ENCODE results near the gene FCER2.
A peak's percentile ranks its signal among the peaks of the same experiment; 100 is the strongest.

Gene FCER2

GRCh38 chr19:7699417-7700401 is 2.2 kb downstream of the FCER2 start:
- DNase-seq = no peak

DNA sequence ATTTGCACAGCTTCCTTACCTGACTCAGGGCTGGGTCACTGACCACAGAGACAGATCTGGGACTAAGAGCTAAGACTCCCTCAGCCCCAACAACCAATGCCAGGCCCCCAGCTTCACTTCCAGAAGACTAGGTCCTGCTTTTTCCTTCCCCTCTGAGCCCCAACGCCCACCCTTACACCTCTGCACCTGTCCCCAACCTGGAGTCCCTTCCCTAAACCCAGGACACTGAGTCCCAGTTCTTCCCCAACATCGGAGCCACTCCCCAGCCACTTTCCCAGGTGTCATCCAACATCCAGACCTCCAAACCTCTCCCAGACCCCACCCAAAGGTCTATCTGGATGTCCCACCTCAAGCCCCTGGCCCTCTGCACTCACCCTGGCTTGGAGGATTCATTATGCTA is 2.9 kb downstream of the FCER2 start:
- no peak for DNase-seq

DNA sequence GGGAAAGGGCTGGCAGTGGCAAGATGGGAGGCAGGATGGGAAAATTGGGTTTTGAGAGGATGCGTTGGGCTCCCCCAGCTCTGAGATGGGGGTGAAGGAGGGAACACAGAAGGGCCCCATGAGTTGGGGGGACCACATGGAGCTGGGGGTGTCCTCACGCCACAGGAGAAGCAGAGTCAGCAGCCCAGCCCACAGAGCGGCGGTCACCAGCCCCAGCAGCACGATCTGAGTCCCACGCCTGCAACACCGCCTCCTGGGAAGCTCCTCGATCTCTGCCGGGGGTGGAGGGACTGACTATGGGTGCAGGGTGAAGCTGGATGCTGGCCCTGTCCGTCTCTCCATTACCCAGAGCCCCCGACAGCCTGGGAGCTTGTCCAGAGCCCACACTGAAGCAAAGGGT is 3.3 kb downstream of the FCER2 start:
- DNase-seq = no peak

- no peak for DNase-seq
Measured at GRCh38 chr19:7697721-7698287, 4.1 kb downstream of the FCER2 start.

DNA sequence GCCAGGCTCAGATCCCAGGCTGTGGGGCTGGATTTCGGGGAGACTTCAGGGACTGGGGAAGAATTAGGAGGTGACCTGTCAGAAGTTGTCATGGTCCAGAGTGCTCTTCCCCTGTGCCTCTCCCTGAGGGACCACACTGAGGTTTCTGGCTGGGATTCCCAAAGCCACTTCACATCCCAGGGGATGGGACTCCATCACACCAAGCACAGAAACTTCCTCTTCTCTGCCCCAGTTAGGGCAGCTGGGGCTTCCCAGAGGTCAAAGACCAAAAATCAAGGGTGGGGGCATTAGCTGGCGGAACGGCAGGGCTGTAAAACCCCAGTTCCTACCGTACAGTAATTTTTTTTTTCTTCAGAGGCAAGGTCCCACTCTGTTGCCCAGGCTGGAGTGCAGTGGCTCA is 7.4 kb downstream of the FCER2 start:
- DNase-seq = no peak

GRCh38 chr19:7692417-7693088 is 9.4 kb downstream of the FCER2 start:
- DNase-seq = no peak

DNA sequence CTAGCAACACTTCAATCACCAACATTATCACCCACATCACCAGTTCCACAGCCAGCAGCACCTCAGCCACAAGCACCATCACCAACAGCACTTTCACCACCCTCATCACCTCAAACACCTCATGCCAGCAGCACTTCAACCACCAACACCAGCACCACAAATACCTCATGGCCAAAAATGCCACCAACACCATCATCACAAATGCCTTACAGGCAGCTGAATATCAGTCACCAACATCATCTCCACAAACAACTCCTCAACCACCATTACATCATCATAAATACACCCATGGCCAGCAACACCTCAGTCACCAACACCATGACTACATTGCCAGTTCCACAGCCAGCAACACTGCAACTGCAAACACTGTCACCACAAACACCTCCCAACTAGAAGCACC is 10.4 kb downstream of the FCER2 start:
- no peak for DNase-seq

GRCh38 chr19:7690779-7691258 is 11.1 kb downstream of the FCER2 start:
- no peak for DNase-seq

- DNase-seq = no peak
Measured at GRCh38 chr19:7689165-7689564, 12.8 kb downstream of the FCER2 start.

DNA sequence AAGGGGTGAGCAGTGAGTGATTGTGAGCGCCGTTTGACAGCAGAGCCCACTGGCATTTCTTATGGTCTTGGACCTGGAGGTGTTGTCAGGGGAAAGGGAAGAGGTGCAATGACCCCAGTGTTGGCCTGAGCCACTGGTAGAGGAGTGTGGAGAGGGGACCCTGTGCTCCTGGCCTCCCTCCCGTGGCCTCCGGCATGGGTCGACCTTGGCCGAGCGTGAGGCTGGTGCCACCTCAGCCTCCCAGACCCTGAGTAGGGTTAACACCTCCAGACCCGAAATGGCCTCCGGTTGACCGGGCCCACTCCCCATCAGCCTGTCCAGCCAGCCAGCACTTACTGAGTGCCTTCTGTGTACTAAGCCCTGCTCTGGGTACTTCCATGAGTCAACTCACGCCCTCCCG is 14.8 kb downstream of the FCER2 start:
- no peak for DNase-seq

DNA sequence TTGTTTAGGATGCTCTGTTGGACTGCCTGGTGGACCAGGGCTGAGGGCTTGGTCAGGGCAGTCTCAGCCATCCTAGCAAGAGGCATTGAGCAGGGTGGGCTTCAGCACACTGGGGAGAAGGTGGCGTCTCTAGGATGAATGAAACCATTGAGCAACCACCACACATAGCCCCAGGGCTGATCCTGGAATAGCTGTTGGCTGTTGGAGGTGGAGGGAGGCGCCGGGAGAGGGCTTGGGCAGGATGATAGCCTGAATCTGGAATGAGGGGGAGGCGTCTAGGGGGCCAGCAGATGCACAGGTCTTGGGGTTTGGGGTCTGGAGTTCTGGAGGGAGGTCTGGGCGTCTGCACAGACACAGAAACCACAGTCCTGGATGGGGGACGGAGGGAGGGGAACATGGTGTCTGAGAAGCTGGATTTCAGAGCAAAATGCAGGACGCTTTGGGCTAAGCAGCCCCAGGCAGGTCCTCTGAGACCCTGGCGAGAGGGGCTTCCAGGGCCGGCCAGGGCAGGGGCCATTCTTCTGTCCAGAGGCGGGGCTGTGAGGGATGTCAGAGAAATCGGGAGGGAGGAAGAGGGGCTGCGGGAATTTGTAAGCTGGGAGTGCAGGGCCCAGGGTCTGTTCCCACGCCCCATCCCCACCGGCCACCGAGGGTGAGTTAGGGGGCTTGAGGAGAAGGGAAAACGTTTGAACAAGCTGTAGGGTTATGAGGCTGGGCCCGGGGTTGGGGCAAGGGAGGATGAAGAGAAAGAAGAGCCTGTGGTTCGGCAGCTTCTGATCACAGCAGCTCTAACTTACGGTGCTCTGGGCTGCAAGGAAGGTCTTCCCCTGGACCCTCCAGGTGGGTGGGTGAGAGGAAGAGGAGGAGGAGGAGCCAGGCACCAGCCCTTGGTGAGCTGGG is 16.1 kb downstream of the FCER2 start:
- DNase-seq = no peak

DNA sequence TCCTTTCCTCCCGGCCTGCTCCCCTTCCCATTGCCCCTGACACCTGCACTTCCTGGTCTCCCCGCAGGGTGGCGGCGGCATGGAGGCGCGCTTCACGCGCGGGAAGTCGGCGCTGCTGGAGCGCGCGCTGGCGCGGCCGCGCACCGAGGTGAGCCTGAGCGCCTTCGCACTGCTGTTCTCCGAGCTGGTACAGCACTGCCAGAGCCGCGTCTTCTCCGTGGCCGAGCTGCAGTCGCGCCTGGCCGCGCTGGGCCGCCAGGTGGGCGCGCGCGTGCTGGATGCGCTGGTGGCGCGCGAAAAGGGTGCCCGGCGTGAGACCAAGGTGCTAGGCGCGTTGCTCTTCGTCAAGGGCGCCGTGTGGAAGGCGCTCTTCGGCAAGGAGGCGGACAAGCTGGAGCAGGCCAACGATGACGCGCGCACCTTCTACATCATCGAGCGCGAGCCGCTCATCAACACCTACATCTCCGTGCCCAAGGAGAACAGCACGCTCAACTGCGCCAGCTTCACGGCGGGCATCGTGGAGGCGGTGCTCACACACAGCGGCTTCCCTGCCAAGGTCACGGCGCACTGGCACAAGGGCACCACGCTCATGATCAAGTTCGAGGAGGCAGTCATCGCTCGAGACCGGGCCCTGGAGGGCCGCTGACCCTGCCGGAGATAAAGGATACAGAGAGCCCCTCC is 19.6 kb downstream of the FCER2 start:
- no peak for DNase-seq

GRCh38 chr19:7681340-7682174 is 20.4 kb downstream of the FCER2 start:
- DNase-seq = no peak

GRCh38 chr19:7680606-7681339 is 21.2 kb downstream of the FCER2 start, which contains the start of gene TRAPPC5:
Gene TRAPPC5 (plus strand): TSS chr19:7680833. CDS start chr19:7682254, 1,421 bp downstream.
- peak; percentile 81 for DNase-seq

GRCh38 chr19:7679771-7680605 is 21.9 kb downstream of the FCER2 start:
- DNase-seq = no peak

DNA sequence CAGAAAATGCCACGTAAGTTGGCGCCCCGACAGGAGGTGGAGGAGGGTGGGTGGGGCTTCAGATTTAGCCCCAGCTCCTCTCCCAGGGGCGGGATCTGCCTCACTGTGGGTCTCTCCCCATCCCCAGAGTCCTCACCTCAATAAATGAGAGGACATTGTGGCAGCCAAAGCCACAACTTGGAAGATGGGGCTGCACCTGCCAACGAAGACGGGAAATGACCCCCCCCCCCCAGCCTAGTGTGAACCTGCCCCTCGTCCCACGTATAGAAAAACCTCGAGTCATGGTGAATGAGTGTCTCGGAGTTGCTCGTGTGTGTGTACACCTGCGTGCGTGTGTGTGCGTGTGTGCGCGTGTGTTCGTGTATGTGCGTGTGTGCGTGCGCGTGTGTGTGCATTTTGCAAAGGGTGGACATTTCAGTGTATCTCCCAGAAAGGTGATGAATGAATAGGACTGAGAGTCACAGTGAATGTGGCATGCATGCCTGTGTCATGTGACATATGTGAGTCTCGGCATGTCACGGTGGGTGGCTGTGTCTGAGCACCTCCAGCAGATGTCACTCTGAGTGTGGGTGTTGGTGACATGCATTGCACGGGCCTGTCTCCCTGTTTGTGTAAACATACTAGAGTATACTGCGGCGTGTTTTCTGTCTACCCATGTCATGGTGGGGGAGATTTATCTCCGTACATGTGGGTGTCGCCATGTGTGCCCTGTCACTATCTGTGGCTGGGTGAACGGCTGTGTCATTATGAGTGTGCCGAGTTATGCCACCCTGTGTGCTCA is 22.8 kb downstream of the FCER2 start:
- no peak for DNase-seq

- DNase-seq = no peak
Measured at GRCh38 chr19:7677669-7678311, 24.1 kb downstream of the FCER2 start.

GRCh38 chr19:7676854-7677253 is 25.1 kb downstream of the FCER2 start, which contains the start of gene MCEMP1:
Gene MCEMP1 (plus strand): TSS chr19:7677090. CDS start chr19:7677121, 31 bp downstream.
- no peak for DNase-seq
